Activated CD4-positive, CD25-positive, alpha-beta regulatory T cell (primary cell): ENCODE measurements around the gene CYB5A.
"Not testable (repeated sequence)": the region's sequence is repeated elsewhere in the genome, so short reads cannot be mapped to it uniquely, and the experiment has no call there.

Experiments used
- DNase-seq, 4 experiments: peaks; one replicate each; lab custom pipeline; 2025; lab: John Stamatoyannopoulos, UW

The CYB5A gene

GRCh38 chr18:74291771-74292540 is at the start of gene CYB5A:
Gene CYB5A (minus strand): TSS chr18:74291963. CDS start chr18:74291875, 88 bp downstream.
- peak; percentile 91 to 99 (median 94) for DNase-seq

DNA sequence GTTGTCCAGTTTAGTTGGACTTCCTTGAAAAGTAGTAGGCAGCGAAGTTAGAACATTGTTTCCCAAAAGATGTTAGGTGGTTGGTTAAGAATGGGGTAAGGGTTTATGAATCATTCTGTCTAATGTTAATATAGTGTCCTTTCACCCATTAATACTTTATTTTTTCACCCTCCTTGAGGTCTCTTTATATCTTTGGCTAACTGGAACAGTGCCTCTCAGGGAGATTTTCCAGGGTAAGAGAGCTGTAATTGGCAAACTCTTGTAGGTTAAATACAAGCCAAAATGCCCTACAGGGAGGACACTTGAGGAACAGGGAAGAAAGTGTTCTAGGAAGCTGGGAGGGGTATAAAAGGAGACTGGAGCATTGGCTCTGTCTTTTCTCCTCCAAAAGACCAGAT is 46.1 kb upstream of the CYB5A start:
- DNase-seq, result no peak

- DNase-seq, result no peak
Measured at GRCh38 chr18:74337155-74337911, 45.6 kb upstream of the CYB5A start.

DNA sequence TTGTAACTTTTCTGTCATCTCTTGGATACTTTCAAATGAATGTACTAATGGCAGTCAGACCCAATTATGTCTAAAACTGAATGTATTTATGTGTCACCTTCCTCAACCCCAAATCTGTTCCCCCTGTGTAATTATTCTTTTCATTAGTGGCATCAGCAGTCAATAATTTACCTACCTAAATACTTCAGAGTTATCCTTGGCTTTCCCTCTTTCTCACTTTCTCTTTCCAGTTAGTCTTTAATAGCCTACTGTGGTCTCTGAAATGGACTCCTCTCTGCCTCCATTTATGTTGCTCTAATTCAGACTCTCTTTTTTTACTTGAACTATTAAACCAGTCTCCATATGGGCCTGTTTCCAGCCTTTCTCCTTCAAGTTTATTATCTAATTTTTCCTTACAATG is 44.9 kb upstream of the CYB5A start:
- DNase-seq, result no peak

DNA sequence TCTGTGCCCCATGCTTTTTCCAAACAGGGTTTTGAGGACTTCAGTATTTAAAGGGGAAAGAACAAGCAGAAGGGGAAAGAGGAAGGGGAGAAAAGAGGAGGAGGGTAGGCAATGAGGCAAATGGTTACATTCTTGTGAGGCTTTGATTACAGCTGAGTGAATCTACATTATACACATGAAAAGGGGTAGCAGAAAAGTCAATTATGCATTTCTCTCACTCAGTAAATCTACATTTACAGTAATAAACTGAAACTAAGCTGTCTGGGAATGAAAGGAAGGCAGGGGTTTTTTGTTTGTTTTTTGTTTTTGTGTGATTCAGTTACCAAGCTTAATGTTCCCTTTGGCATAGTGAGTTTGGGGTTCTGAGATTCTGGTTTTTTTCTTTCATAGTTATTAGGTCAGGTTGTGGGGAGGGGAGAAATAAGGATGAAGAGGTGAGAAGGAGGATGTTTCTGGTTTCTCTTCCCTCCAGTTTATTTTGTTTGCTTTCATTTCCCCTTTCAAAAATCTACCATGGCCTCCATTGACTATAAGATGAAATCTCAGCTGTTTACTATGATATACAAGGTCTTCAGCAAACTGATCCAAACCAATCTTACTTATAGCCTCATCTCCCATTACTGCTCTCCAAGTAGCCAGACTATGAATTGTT is 42.6 kb upstream of the CYB5A start:
- no peak for DNase-seq

DNA sequence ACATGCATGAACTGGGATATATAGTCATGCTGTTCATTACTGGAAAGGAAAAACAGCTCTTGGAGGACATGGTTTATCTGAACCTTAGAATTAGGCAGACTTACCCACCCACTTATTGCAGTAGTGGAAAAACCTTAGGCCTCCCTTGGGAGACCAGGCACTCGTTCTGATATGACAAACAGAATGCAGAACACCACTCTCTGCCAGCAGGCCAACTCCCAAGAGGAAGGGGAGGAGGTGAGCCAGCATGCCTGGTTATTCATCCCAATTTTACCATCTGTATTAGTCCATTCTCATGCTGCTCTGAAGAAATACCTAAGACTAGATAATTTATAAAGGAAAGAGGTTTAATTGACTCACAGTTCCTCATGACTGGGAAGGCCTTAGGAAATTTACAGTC is 41.3 kb upstream of the CYB5A start:
- DNase-seq, result no peak

DNA sequence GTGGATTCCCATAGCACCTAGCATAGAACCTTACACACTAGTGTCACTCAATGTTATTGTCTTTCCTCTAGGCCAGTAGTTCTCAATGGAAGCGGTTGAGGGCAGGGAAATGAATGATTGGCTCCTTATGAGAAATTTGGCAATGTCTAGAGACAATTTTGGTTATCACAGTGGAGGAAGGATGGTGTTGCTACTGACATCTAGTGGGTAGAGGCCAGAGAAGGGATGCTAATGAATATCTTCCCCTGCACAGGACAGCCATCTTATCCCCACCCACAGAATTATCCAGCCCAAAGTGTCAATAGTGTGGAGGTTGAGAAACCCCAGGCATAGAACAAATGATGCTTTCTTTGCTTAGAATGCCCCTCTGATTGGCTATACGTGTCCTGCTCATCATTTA is 39.6 kb upstream of the CYB5A start:
- no peak for DNase-seq

GRCh38 chr18:74329688-74330205 is 38.0 kb upstream of the CYB5A start:
- no peak for DNase-seq

DNA sequence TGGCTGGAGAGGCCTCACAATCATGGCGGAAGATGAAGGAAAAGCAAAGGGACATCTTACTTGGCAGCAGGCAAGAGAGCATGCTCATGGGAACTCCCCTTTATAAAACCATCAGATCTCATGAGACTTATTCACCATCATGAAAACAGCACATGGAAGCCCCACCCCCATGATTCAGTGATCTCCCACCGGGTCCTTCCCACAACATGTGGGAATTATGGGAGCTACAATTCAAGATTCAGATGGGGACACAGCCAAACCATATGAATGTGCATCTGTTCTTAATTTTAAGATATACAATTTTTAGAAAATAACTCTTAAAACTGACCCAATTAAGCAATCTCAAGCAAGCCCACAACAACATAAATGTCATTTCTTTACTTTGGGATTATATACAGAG is 36.4 kb upstream of the CYB5A start:
- no peak for DNase-seq

- DNase-seq, result not testable (repeated sequence)
Measured at GRCh38 chr18:74326791-74327190, 35.0 kb upstream of the CYB5A start.

DNA sequence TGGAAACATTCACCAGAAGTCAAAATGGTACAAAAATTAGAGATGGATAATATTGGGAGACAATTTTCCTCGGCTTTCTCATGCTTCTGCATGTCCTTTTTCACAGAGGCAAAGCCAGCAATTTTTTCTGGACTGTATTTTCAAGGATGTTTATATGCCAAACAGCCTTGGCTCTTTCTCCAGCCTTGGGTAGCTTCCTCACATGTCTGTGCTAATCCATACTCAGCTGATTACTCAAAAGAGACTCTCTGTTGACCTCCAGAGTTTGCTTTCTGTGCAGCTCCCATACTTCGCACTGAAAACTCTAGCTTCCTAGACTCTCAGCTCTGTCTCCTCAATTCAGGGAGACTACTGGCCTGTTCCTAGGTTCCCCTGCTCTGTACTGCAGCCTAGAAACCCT is 34.5 kb upstream of the CYB5A start:
- DNase-seq, result no peak

DNA sequence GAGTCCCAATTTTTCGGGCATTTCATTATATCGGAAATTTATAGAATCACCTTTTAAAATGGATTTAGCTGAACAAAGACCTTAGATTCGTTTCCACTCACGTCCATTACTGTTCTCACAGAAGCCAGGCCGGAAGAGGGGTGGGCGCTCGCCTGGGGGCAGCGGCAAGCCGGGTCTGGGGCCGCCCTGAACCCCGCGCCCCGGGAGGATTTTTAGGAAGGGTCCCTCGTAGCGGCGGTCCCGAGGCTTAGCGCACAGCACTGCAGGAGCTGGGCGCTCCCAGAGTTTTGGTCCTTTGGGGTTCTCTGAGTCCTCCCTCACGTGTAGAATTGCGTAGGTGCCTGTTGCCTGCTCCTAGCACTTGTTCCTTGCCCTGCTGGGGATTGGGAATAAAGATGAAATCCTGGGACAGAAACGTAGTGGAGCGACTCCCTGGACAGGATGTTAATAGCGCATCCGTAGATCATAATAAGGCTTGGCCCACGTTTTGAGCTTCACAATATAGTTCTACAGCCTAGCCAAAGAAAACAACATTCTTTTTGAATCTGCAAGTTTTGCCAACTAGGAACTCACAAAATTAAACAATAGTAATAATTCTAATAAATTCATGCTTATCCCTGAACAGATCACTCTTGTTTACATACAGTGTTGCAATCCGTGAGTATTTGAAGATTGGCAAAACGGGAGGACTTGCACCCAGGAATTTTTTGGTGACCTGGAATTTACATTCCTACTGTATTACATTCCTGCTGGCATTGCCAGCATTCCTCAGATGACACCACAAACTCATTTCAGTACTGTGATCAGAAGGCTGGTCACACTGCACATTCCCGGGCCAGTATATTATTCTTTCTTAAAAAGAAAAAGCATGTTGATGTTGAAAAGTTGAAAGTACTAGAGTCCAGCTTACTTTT is 24.8 kb upstream of the CYB5A start:
- DNase-seq, result no peak

DNA sequence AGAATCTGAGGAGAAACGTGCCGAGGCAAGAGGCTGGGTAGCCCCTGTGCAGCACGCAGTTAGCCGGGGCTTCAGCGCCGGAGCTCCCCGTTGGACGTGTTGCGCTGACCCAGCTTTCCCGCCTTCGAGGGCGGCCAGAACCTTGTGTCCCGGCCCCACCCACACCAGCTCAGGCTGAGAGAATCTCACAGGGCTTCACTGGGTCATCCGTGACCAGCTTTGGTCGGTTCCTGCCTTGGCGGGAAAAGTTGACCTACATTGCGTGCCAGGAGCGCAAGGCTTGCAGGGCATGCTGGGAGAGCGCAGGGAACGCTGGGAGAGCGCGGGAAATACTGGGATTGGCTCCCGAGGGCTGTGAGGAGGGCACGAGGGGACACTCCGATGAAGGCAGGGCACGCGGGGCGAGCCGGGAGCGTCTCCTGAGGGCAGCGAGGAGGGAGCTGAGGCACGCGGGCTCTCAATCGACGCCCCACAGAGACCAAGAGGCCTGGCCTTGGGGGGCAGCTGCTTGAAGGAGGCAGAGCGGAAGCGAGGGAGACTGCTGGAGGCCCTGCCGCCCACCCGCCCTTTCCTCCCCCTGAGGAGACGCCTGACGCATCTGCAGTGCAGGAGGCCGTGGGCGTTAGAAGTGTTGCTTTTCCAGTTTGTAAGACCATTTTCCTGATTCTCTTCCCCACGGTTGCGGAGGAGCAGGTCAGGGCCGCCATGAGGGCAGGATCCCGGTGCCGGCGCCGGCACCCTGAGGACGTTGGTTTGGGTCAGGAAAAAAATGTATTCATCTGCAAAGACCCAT is 23.9 kb upstream of the CYB5A start, which contains the start of gene C18orf63:
Gene C18orf63 (plus strand): TSS at position 376 of the 793 bp plus-strand sequence. CDS start 2,027 bp downstream, outside the sequence.
- DNase-seq, result no peak

DNA sequence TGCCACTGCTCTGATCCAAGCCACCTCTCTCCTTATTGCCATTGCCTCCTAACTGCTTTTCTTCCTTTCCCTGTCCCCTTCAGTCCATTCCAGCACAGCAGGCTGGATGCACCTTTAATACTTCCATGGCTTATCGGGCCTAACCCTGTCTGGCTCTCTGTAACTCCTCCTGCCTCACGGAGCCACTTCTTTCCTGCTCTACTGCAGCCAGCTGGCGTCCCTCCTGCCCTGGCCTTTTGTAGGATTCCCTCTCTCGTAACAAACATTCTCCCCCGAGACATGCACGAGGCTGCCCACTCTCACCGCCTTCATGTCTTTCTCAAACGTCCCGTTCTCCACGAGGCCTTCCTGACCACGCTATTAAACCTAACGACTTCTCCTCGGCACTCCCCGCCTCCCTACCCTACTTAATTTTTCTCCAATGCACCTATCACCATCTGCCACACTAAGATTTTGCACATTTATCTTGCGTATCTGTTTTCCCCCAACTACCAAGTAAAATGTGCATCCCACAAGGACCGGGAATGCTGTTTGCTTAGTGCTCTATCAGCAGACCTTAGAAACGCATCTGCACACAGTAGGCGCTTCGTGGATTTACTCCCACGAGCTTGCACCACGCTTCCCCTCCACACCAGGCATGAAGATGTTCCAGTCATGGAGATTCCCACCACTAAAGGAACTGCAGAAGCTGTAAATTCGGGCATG is 23.1 kb upstream of the CYB5A start:
- no peak for DNase-seq

DNA sequence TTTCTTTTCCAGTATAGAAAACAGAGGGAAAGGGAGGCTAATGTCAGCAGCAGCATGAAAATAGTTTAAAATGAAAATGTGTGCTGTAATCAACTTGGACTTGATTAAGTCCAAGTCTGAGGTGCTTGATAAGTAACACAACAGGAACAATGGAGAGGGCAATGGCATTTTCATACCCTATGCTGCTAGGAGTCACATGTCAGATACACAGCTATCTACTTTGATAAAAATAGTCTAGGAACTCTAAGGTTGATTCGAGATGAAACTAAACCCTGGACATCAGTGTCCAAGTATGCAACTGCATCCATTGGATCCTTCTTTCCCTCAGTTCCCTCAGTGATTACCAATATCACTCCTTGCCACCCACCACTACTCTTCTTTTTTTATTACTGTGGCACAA is 19.2 kb upstream of the CYB5A start:
- DNase-seq, result no peak

DNA sequence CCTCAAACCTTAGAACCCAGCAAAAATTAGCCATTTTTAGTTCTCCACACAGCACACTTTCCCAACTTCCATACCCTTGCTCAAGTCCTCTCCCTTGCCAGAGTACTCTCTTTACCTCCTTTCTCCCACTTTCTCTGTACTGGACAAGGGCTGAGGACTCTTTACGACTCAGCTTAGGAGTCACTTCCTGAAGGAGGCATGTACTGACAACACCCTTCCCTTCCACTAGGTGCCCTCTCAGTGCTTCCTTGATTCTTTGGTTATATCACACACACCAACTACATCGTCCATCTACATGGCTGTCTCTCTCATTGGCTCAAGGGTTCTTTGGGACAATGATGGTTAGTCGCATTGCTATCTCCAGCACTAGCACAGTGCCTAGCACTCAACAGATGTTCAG is 18.6 kb upstream of the CYB5A start:
- no peak for DNase-seq

- DNase-seq, result no peak
Measured at GRCh38 chr18:74303936-74304335, 12.2 kb upstream of the CYB5A start.

- DNase-seq, result no peak
Measured at GRCh38 chr18:74303306-74303705, 11.5 kb upstream of the CYB5A start.

- no peak for DNase-seq
Measured at GRCh38 chr18:74299746-74300145, 8.0 kb upstream of the CYB5A start.

DNA sequence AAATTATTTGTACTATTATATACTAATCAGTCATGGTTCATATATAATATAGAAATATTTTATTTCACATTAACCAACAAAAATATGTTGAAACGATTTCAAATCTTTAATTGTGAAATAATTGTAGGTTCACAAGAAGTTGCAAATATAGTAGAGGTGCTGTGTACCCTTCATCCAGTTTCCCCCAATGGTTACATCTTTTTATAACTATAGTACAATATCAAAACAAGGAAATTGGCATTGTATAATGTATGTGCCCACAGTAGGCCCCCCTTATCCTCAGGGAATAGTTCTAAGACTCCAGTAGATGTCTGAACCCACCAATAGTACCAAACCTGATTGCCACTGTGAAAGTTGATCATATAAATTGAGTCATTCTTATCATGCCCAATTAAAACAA is 7.4 kb upstream of the CYB5A start:
- no peak for DNase-seq
